HT1080 (cell line): Measurements from ENCODE around the gene RBMS3. TPM values are rescaled to one million over a fixed set of nuclear protein-coding genes. Genes with fewer than 3 reads are reported as not detected.
A peak's percentile ranks its signal among the peaks of the same experiment; 100 is the strongest.
"Not testable (repeated sequence)": the region's sequence is repeated elsewhere in the genome, so short reads cannot be mapped to it uniquely, and the experiment has no call there.

Experiments
- DNase-seq: peaks from one replicate; pipeline ENCODE4 v3.0.0-alpha.2; 2015; ENCODE audit warnings: low read depth
- total RNA-seq: library from RNA; depleted of rRNA; stranded (reverse); fragments of >200 nt; shearing (Covaris generic); gene quantifications from 2 replicates; pipeline ENCODE4 v1.2.3, GENCODE V29; 2014

Gene RBMS3
- total RNA-seq, 1 experiment from 2014 or later: 19.6 TPM

DNA sequence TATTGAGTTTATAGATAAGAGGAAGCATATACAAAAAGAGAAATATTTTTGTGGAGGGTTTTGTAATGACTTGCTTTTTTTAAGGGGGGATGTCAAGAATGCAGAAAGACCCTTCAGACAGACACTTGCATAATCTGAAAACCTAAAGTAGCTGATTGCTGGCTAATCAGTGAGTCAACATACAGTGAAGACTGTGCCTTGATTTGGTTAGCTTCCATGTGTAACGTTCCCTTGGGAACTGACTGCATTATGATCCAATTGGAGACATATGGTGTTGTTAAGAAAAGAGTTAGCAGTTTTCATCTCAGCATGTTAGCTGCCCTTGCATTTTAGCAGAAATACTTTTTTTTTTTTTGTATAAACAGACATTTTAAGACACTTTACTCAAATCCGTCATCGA, 483.2 kb downstream of the RBMS3 start:
- DNase-seq: no peak

- DNase-seq: peak; percentile 52
Observed at GRCh38 chr3:29764603-29765254, 483.9 kb downstream of the RBMS3 start.

DNA sequence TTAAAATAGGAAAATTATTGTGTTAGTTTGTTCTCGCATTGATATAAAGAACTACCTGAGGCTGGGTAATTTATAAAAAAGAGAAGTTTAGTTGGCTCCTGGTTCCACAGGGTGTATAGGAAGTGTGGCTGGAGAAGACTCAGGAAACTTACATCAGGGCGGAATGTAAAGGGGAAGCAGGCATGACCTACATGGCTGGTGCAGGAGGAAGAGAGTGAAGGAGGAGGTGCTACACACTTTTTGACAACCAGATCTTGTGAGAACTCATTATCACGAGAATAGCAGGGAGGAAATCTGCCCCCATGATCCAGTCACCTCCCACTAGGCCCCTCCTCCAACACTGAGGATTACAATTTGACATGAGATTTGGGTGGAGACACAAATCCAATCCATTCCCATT, 490.7 kb downstream of the RBMS3 start:
- no peak for DNase-seq

DNA sequence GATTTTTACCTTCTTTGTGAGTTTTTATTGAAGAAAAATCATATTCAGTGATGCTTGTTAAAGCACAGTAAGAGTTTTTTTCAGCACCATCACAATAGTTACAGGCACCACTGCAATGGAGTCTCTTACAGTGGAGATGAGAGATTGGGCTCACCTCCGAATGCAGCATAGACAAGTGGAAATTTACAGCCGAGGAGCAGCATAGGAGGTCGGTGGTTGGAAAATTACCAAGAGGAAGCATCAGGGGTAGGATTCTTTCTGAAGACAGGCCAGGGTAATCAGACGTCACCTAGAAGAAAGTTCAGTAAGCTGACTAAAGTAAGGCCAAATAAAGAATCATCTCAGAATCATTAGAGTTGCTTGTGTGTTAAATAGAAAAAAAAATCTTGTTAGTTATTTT, 491.6 kb downstream of the RBMS3 start:
- DNase-seq: no peak

DNA sequence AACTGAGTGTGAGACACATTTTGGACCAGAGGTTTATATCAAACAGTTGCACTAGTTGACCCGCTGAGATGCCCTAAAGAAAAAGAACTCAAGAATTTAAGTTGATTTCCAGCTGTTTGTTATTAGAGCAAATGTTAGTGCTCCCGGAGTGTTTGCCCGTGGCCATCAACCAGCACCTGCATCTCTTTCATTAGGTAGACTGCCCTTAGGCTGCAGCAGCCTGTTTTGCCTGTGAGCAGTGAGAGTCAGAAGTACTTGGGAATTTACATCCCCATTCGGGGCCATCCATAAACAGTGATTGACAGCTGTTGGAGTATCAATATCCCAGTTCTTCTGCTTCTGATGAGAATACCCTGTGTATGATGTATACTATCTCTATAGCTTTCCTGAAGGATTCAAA, 492.6 kb downstream of the RBMS3 start:
- DNase-seq: no peak

DNA sequence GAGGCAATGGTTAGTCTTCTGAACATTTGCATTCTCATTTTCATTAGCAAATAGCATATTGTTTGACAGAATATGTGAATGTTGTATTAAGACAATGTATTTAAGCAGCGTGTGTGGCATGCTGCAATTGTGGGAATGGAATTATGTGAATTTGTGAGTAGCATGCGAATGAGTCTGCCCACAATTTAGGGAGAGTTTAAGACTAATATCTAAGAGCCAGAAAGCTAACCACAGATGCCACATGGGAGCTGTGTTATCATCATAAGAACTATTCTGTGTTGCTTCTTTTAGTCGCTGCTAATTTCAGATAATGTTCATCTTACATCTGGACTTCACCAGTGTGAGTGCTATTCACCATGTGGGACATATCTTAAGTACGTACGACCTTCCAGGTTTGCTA, 494.5 kb downstream of the RBMS3 start:
- DNase-seq: no peak

GRCh38 chr3:29777869-29778268, 497.0 kb downstream of the RBMS3 start:
- no peak for DNase-seq

DNA sequence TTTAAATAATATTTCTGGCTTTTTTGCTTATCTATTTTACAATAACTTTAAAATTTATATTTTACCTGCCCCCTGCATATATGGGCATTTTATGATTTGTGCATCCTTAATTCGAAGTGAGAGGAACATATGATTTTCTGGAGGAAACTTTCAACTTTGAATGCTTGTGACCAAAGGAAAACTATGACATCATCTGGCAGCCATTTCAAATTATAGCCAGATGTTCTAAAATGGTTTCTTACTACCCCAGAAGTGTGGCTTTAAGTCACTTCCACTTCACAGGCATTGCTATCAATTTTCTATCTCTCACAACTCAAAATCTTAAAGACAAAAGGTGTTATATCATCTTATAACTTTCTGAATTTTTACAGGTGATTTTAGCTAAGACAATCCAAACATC, 508.8 kb downstream of the RBMS3 start:
- no peak for DNase-seq

- DNase-seq: no peak
Observed at GRCh38 chr3:29796808-29797207, 515.9 kb downstream of the RBMS3 start.

DNA sequence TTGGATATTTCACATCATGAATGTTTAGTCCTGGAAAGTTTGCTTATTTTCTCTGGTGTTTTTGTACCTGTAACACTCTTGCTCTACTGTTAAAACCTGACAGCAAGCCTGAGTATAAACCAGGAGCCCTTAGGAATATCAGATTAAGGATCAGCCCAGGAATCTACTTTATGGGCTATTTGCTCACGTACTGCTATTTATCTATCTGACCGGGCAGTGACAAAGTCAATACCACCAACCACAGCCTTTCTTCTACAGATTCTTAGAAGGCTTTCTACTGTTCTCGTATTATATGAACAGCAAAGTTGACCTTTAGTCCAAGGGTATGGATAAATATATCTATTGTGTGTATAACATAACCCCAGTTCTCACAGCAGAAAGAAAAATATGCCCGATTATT, 521.2 kb downstream of the RBMS3 start:
- DNase-seq: no peak

DNA sequence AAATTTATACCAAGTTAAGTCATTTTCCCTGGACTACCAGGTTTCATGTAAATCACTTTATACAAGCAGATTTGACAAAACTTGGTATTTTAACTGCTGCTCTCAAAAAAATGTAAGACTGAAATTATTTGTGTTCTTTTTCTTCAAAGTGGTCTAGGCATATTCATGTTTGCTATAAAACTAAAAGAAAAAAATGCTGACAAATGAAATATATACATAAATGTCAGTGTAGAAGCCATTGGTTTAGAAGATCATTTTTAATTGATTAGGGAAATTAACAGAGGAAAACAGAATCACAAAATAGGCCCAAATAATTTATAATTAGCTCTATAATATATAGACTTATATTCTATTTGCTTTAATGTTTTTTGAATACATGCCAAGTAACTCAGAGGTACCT, 523.2 kb downstream of the RBMS3 start:
- DNase-seq: no peak

DNA sequence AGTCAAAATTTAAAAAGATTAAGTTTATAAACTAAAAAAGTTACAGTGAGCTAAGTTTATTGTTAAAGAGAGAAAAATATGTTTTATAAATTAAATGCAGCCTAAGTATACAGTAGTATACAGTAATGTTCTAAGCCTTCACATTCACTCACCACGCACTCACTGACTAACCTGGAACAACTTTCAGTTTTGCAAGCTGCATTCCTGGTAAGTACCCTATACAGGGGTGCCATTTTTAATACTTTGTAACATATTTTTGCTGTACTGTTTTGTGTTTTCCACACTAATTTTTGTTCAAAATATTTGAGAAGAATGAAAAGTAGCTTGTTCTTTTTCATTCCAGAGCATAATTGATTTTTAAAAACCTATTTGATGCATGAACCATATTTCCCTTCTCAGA, 524.9 kb downstream of the RBMS3 start:
- no peak for DNase-seq

- not testable (repeated sequence) for DNase-seq
Observed at GRCh38 chr3:29808324-29808723, 527.5 kb downstream of the RBMS3 start.

- DNase-seq: peak; percentile 82
Observed at GRCh38 chr3:29822071-29822470, 541.2 kb downstream of the RBMS3 start.

- no peak for DNase-seq
Observed at GRCh38 chr3:29823233-29823632, 542.4 kb downstream of the RBMS3 start.

DNA sequence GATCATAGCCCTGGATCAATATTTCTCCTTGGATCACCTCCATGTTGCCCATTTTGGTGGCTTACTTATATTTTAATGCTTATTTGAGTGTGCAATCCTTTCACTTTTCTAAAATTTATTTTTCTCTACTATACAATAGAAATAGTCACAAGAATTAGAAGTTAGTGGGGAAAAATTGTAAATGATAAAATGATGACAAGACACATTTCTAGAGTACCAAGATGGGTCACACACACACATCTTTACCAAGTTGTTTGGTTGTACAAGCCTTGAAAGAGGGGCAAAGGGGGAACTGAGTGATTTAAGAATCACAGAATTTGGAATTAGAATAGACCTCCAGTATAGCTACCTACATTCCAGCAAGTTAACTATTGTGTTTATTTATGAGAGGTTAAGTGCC, 545.8 kb downstream of the RBMS3 start:
- DNase-seq: no peak

DNA sequence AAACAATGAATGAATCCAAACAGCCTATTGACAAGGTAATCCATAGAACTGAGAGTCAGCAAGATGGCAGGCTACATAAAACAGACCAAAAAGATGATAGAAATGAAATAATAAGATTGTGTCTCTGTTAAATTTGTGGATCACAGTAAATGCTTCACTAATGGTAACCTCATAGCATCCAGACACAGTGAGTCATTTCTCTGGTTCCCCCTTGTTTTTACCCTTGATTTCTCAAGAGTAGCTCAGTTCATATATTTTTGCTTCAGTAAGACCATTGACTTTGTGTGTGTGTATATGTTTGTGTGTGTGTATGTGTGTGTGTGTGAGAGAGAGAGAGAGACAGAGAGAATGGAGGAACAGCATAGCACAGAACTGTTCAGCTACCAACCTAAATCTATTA, 546.9 kb downstream of the RBMS3 start:
- no peak for DNase-seq

DNA sequence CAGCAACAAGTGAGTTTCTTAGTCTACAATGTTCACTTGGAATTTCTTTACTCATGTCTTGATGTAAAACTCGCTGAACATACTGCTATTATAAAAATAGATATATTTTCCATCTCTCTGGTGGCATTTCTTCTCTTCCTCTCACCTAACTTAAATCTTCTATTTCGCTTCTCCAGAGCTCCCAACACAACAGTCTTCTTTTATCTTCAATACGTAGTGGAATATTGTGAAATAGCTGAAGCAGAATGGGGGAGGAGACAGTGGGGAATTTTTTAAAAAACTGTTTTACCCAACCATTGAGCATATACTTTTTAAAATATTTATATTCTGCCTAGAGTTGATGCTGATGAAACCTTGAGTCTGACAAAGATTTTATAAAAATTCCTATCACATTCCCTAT, 548.5 kb downstream of the RBMS3 start:
- DNase-seq: no peak

GRCh38 chr3:29850641-29851040, 569.8 kb downstream of the RBMS3 start:
- no peak for DNase-seq

GRCh38 chr3:29852767-29853166, 571.9 kb downstream of the RBMS3 start:
- DNase-seq: no peak

DNA sequence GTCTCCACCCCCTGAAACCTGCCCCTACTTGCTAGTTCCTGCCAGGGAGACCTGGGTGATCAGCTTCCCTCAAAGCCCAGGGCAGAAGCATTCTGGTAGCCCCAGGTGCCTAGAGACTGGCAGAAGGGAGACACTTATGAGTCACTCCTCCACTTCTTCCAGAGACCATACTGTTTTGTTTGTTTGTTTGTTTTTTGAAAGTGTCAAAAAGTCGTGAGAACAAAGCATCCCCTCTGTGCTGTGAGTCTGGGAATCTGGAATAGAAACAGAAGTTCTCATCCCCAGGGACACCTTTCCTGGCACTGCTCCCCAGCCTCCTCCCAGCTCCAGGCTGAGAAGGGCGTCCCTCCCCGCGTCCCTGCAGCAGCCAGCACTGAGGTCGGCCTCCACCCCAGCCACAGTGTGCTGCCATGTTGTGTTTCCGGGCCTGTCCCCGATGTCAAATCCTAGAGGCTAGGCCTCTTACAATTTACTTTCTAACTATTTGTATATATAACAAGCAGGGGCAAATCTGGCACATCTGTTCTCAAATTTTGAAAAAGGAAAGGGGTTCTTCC, 573.0 kb downstream of the RBMS3 start:
- no peak for DNase-seq

DNA sequence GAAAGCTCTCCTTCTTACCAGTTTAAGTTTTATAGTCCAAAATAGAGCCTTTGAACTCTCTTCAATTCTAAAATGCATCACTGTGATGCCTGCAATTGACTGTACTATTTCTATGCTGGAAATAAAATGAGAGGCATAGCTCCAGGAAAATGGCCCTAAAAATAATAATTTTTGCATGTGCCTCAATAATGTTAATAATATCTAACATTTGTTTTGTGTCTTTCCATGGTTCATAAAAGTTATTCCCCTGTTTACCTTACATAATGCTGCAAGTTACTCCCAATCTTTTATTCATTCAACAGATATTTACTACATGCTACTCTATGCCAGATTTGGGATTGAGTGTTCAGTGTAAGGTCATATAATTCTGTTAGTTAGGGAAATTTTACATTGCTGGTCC, 574.0 kb downstream of the RBMS3 start:
- no peak for DNase-seq

DNA sequence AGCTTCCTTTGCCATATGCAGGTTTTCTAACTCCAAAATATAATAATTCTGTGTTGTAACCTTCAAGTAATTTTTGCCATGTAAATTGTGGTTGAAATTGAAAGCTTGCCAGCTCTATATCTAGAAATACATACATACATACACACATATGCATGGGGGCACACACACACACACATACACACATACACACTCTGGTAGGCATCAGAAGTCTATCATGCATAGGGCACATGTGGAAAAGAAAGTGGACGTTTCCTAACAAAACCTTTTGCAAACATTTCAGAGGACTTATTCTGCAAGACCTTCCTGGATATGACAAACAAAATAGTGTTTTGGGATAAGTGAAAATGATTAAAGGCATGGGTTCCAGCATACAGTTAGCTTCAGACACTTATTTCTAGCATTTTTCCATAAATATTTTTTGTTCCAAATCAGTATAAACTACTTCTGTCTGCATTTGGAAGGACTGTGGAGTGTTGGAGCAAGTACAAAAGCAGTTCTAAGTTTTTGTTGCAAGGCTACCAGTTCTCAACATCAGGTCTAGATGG, 578.9 kb downstream of the RBMS3 start:
- no peak for DNase-seq
